Right hindlimb (tissue), 1 donor: ENCODE measurements around the gene IFI27L2.
A peak's percentile ranks its signal among the peaks of the same experiment; 100 is the strongest.
"Not testable (repeated sequence)": the region's sequence is repeated elsewhere in the genome, so short reads cannot be mapped to it uniquely, and the experiment has no call there.

Experiments used
- DNase-seq: peaks from one replicate; pipeline ENCODE4 v3.0.0-alpha.2; 2018

The IFI27L2 gene

GRCh38 chr14:94129111-94129757 lies at the start of gene IFI27L2:
Gene IFI27L2 (minus strand): TSS chr14:94129604. CDS start chr14:94129564, 40 bp downstream.
- DNase-seq: peak; percentile 89

DNA sequence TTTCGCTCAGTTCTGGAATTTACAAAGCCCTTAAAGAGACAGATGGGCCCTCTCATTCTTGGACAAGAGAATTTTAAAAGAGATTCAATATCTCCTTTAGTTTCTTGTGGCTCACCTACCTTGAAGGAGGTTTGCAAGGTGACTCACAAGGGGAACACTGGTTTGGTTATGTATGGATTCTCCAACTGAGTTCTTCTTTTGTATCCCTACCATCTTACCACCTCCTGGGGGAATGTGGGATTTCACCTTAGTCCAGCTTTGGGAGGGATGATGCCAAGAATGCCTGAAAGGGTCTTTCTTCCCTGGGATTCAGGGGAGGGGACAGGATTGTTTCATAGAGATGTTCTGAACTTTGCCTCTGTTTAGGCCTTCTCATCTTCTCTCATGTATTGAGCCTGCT lies 48.4 kb upstream of the IFI27L2 start:
- DNase-seq: no peak

GRCh38 chr14:94176808-94177207 lies 47.4 kb upstream of the IFI27L2 start:
- no peak for DNase-seq

DNA sequence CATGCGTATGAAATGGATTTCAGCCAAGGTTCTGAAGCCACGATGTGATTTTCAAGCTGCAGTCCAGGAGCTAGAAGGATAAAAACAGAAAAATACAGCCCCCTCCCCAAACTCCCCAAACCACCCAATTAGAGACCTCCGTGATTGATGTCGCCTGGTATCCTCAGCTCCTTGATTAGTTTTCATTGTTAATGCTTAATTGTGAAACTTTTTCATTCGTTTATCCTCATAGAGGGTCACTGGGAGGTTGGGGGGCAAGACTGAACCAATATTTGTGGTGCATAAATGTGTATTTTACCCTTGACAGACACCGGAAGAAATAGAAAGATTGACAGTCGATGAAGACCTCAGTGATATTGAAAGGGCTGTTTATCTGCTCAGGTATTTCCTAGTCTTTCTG lies 46.3 kb upstream of the IFI27L2 start:
- DNase-seq: no peak

GRCh38 chr14:94175011-94175745 lies 45.8 kb upstream of the IFI27L2 start:
- peak; percentile 30 for DNase-seq

DNA sequence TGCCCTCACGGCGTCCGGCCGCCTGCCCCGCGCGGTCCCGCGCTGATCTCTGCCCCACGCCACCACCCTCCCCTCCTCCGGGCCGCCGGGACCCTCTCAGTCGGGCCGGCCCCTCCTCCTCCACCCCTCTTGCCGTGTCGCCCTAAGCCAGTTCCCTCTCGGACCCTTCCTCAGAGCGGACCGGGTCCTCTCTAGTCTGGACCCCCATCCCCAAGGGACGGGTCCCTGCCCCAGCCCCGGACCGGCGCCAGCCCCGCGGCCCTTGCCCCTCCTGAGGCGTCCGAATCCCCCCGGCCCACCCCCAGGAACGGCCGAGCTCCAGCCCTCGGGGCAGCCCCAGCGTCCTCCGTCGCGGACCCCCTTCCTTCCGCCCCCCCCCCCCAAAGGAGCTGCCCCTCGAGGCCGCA lies 45.2 kb upstream of the IFI27L2 start:
- no peak for DNase-seq

- peak; percentile 91 for DNase-seq
Observed at GRCh38 chr14:94173885-94174603, 44.6 kb upstream of the IFI27L2 start, which contains the start of gene PPP4R4. Gene PPP4R4 (plus strand): TSS chr14:94174322. CDS start chr14:94174466, 144 bp downstream.

GRCh38 chr14:94173471-94173884 lies 44.1 kb upstream of the IFI27L2 start:
- DNase-seq: no peak

DNA sequence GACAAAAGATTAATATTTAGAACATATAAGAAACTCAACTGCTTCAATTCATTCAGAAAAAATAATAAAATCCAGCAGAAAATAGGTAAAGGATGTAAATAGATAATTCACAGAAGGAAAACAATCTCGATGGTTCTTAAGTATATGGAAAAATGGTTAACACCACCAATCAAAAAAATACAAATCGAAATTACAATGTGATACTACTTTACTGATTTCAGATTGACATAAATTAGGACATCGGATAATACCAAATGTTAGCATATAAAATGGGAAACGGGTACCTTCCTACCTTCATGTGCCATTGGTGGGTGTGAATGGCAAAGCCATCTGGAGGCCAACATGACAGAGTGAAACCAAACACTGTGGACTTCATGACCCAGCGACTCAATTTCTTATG lies 43.1 kb upstream of the IFI27L2 start:
- no peak for DNase-seq

- no peak for DNase-seq
Observed at GRCh38 chr14:94171208-94171607, 41.8 kb upstream of the IFI27L2 start.

DNA sequence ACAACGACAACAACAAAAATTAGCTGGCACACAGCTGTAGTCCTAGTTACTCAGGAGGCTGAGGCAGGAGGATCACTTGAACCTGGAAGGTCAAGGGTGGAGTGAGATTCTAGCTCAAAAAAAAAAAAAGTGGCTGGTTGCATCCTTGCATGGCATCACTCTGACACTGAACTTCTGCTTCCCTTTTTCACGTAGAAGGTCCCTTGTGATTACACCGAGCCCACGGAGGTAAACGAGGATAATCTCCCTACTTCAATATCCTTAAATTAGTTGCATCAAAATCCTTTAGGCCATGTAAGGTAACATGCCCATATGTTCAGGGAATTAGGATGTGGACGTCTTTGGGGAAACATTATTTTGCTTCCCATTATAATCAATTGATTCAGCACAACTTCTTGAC lies 40.7 kb upstream of the IFI27L2 start:
- DNase-seq: no peak

- no peak for DNase-seq
Observed at GRCh38 chr14:94165744-94166143, 36.3 kb upstream of the IFI27L2 start.

GRCh38 chr14:94164685-94165431 lies 35.5 kb upstream of the IFI27L2 start:
- peak; percentile 40 for DNase-seq

DNA sequence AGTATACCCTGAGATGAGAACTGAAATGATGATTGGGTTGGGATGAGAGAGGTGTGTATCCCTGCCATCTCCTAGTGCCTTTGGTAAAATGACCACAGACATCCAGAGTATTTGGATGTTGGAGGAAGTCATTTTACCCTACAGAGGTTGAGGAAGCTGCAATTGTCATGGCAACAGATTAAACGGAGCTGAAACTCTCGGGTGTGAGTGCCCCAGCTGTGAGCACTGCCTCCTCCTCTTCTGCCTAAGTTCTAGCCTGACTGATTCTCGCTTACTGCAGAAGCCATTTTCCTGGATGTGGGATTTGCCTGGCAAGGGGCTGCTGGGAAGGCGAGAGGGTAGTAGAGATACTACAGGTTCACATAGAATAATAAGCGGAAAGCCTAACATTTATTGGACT lies 34.4 kb upstream of the IFI27L2 start:
- no peak for DNase-seq

DNA sequence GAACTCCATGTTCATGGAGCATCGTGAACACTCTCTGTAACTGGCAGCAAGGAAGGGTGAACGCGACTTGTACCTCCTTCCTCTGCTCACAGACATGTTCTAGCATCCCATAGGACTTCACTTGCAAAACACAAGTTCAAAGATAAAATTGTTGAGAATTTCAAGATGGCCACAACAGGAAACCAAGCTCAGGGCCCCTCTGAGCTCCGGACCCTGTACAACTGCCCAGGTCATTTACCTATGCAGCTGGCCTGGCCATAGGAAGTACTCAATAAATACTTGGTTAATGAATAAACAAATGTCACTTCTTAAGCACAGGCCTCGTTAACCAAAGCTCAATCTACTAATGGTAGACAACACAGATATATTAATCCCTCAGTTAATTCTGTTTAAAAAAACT lies 33.1 kb upstream of the IFI27L2 start:
- DNase-seq: no peak

GRCh38 chr14:94161981-94162380 lies 32.6 kb upstream of the IFI27L2 start:
- no peak for DNase-seq

DNA sequence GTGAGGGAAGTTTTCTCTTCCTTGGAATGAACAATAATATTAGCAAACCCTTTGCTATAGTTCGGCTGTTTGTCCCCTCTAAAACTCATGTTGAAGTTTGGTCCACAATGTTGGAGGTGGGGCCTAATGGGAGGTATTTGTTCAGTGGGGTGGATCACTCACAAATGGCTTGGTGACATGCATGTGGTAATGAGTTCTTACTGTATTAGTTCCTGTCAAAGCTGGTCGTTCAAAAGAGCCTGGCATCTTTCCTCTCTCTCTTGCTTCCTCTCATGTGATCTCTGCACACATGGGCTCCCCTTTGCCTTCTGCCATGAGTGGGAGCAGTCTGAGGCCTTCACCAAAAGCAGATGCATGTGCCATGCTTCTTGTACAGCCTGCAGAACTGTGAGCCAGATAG lies 31.7 kb upstream of the IFI27L2 start:
- no peak for DNase-seq

GRCh38 chr14:94158239-94158883 lies 29.0 kb upstream of the IFI27L2 start:
- no peak for DNase-seq

DNA sequence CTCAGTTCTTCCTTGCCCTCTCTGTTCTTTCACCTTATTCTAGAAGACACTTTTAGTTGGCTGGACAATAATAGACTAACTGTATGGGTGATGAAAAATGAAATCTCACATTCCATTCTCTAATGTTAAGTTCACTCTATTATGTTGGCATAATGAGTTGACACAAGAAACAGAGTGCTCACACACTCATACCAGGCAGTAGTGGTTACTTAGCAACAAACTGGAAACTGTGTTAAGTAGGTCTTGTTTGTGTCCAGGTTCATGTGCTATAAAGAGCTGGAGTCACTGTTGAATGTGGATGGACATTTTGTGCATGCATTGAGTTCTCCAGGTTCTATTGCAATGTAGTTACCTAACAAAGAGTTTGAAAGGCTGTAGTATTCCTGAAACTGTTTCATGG lies 27.8 kb upstream of the IFI27L2 start:
- DNase-seq: no peak

DNA sequence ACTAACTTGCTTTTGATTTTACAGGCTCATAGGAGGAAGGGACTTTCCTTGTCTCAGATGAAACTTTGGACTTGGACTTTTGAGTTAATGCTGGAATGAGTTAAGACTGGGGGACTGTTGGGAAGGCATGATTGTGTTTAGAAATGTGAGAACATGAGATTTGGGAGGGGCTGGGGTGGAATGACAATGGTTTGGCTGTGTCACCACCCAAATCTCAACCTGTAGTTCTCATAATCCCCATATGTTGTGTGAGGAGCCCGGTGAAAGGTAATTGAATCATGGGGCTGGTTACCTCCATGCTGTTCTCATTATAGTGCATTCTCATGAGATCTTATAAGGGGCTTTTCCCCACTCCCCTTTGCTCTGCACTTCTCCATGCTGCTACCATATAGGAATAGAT lies 26.7 kb upstream of the IFI27L2 start:
- DNase-seq: not testable (repeated sequence)

- no peak for DNase-seq
Observed at GRCh38 chr14:94153750-94154342, 24.4 kb upstream of the IFI27L2 start.

GRCh38 chr14:94152676-94153075 lies 23.3 kb upstream of the IFI27L2 start:
- DNase-seq: no peak
